Effector CD4-positive, alpha-beta T cell (primary cell): ENCODE data around the gene SRSF10.
"Not testable (repeated sequence)": the region's sequence is repeated elsewhere in the genome, so short reads cannot be mapped to it uniquely, and the experiment has no call there.

Experiments used
- DNase-seq: peaks from one replicate; pipeline ENCODE4 v3.0.0-alpha.2; 2020

SRSF10 gene

GRCh38 chr1:23958040-23958809 lies 21.9 kb downstream of the SRSF10 start:
- DNase-seq: not testable (repeated sequence)

DNA sequence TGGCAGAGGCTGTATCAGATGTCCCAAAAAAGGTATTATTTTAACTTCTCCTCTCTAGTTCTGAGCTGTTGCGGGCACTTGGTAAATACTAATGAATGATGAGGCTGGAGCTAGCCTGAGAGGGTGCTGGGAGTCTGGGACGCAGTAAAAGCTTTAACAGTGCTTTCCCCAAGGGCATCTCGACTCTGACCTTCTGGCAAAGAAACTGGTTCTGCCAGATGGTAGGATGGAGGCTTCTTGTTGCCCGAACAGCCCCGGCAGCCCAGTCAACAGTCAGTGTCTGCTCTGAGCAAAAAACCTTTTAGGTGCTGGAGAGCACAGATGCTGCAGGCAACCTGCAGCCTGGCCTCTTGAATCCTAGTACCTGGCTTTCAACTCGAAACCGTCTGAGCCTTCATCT lies 23.0 kb downstream of the SRSF10 start:
- DNase-seq: no peak

GRCh38 chr1:23953020-23953419 lies 27.1 kb downstream of the SRSF10 start:
- no peak for DNase-seq

GRCh38 chr1:23947366-23947765 lies 32.8 kb downstream of the SRSF10 start:
- DNase-seq: no peak

- no peak for DNase-seq
These were observed 43.5 kb downstream of the SRSF10 start for GRCh38 chr1:23936481-23937176.

GRCh38 chr1:23931491-23931880 lies 48.6 kb downstream of the SRSF10 start:
- DNase-seq: no peak

- DNase-seq: no peak
These were observed 49.2 kb downstream of the SRSF10 start for GRCh38 chr1:23930861-23931490.

GRCh38 chr1:23930270-23930669 lies 49.9 kb downstream of the SRSF10 start:
- DNase-seq: no peak

DNA sequence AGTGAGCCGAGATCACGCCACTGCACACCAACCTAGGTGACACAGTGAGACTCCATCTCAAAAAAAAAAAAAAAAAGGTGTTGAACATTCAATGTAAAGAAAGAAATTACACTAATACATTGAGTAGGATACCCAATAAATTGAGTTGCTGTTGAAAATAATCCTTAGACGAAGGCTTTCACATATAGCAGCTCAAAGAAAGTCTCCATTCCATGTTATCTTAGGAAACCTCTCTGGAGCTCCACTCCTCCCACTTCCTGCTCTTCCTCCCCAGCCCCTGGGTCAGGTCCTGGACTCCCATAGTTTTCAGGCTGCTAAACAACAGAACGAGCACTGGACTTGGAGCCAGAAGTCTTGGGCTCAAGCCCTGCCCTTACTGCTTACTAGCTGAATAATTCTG lies 51.3 kb downstream of the SRSF10 start:
- DNase-seq: no peak

DNA sequence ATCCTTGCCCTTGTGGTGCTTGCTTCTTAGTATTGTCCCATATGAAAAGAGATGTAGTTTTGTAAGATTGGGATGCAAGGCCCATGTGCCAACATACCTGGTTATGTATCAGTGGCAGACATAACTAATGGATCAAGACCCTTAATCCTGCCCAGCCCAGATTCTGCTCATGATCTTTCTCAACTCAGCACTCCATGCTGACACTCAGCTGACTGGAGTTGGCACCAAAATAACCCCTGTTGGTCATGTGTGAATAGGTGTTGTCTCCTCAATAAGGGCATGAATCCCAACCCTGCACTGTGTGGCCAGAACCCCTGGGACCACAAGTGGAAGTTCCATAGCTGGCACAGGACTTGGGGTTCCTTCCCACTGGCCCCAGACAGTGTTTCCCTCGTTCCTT lies 53.0 kb downstream of the SRSF10 start:
- no peak for DNase-seq

- DNase-seq: no peak
These were observed 54.8 kb downstream of the SRSF10 start for GRCh38 chr1:23925279-23925678.

- DNase-seq: no peak
These were observed 55.5 kb downstream of the SRSF10 start for GRCh38 chr1:23924601-23925000.

DNA sequence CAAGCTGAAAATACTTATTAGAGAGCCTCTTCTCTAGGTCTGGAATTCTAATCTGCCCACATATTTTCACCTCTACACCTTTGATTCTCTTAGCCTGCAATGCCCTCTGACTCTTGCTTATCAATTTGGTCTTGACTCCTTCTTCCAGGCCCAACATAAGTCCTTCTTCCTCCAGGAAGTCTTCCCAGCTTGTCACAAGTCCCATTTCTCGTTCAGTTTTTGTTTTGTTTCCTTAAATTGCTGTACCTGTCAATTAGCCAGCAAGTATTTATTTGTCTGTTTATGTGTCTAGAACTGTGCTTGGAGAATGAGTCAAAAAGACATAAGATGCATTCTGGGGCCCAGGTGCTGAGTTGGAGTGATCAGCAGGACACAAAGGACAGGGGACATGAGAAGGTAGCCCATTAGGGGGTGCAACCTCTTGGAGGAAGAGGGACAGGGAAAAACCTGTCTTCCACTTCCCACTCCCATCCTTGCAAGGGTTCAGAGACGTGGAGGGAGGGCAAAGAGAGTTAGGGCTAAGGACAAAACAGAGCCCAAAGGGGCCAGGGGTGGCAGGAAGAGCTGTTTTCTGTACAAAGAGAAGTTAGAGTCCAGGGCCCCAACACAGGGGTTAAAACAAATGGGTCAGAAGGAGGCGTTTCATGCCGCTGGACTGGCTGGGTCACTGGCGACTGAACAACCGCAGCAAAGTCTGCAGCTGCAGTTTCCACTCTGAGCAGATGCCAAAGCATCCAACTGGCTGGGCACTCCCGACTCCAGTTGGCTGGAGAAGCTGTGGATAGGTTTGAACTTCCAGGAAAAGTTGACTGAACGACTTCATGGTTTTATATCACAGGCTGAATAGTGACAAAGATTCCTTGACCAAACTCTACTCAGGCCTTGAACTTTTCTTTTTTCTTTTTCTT lies 56.3 kb downstream of the SRSF10 start:
- no peak for DNase-seq

DNA sequence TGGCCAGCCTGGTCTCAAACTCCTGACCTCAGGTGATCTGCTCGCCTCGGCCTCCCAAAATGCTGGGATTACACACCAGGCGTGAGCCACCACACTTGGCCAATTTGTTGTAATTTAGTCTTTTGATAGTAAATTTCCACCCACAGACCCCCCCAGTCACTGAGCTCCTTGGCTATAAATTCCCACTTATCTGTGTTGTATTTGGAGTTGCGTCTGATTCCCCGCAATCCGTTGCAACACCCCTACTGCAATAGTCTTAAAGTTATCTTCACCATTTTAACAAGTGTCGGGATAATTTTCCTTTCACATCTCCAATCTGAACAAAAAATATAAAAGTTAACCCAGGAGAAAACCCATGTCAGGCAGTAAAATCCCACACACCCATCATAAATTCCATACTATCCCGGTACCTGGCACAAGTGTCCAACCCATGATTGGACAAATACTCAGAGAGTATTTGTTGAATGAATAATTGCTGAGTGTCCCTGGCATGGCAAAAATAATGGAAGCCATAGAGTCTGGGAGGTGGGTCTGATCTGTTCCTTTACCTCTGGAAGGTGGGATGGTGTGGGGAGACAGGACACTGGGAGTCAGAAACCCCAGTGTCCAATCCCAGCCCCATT lies 57.7 kb downstream of the SRSF10 start:
- DNase-seq: no peak

DNA sequence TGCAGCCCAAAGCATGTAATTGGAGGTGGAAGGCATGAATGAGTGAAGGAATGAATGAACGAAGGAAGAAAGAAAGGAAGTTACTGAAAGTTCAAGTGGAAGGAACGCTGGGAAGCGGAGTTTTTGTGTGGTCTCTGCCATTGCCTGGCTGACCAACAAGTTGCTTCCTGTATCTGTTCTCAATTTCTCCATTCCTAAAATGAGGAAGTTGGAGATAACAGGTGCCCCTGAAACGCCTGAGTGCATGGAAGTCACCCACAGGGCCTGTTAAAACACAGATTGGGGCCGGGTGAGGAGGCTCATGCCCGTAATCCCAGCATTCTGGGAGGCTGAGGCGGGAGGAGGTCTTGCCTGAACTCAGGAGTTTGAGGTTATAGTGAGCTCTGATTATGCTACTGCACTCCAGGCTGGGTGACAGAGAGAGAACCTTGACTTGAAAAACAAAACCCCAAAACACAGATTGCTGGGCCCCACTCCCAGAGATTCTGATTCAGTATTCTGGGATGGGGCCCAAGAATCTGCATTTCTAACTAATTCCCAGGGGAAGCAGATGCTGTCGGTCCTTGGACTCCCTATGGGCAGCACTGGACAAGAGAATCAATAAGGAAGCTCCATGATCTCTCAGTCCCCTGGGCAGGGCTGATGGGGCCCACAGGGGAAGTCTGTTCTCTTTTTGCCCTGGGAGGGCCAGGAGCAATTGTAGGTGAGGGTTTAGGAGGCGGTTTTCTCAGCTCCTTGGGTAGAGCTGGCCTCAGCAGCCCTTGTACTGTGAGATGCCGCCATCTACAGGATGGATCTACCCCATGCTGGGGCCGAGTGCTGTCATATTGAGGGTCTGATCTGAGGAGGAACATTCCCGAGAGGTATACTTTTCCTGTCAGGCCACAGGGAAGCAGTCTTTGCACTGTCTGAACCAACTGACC lies 63.7 kb downstream of the SRSF10 start:
- peak; percentile 30 for DNase-seq

- DNase-seq: no peak
These were observed 64.7 kb downstream of the SRSF10 start for GRCh38 chr1:23915466-23915865.

- DNase-seq: no peak
These were observed 65.2 kb downstream of the SRSF10 start for GRCh38 chr1:23914921-23915320.
